AML-193 (cell line): Measurements from ENCODE around the gene GLCE.
"Not testable (repeated sequence)": the region's sequence is repeated elsewhere in the genome, so short reads cannot be mapped to it uniquely, and the experiment has no call there.

ENCODE experiments used
- DNase-seq, 2 experiments: peaks; one replicate each; lab custom pipeline; 2025; lab: John Stamatoyannopoulos, UW

The GLCE gene

DNA sequence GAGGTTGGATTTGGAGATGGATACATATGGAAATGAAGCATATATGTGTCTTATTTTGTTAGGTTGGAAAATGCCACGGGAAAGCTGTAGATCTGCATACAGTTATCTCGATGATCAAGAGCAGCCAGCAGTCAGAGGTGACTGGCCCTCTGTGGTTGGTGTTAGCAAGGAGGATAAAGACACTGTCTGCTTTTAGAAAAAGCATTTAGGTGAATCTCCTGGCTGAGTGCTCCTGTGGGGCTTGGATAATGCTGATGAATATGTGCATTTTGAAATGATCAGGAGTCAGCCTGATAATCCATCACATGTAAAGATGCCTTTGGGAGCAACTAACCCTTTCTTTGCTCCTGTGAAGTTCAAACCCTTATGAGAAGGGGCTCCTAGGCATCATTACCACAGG is 24.9 kb upstream of the GLCE start:
- no peak for DNase-seq

- DNase-seq: no peak
Observed at GRCh38 chr15:69138963-69139362, 21.5 kb upstream of the GLCE start.

DNA sequence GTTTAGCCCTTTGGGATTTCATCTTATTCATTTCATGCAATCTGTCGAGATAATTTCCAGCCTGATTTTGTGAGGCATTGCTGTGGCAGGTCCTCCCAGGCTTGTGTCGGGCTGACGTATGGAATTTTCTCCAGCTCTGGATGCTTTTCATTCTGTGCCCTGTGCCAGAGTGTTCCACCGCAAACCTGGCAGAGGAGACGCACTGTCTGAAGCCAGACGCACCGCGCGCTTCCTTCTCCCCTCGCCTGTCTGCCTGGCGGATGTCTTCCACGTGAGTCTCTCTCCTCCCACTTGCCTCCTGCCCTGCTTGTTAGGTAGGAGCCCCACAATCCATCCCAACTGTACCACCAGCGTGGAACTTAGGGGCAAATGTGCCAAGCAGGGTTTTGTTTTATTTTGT is 20.1 kb upstream of the GLCE start:
- no peak for DNase-seq

- no peak for DNase-seq
Observed at GRCh38 chr15:69141286-69141701, 19.1 kb upstream of the GLCE start.

- no peak for DNase-seq
Observed at GRCh38 chr15:69141833-69142232, 18.6 kb upstream of the GLCE start.

- no peak for DNase-seq
Observed at GRCh38 chr15:69143756-69144436, 16.5 kb upstream of the GLCE start.

GRCh38 chr15:69144530-69144929 is 15.9 kb upstream of the GLCE start:
- no peak for DNase-seq

- no peak for DNase-seq
Observed at GRCh38 chr15:69145149-69145693, 15.2 kb upstream of the GLCE start.

DNA sequence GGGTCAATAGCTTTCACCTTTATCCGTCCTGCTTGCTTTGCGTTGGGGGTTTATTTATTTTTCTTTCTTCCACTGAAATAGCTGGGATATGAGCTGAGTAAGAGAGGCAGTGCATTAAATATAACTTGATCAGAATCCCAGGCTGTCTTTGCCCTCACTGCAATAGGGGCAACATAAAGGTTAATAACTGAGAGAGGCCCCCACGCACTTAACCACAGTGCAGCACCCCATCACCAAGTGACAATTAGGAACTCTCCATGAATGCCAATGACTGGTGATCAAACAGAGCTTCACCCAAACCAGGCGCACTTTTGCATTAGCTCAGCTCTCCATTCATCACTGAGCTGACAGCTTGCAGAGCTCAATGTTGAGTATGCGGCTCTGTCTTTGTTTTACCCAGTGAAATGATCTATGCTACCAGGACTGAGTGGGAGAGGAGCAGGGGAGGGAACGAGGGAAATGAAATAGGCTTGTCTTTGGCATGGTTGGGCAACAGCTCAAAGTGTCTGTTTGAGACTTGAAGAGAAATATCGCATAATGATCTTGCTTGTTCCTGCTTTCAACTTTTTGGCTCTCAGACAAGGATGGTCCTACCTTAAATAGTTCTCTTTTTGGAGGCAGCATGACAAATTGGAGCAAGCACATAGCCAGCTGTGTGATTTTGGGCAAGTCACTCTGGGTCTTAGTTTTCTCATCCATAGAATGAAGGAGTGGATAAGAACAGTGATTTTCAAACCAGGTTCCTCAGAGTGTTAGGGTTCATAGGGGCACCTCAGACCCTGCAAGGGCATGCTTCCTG is 14.5 kb upstream of the GLCE start:
- DNase-seq: no peak

GRCh38 chr15:69146724-69147435 is 13.6 kb upstream of the GLCE start:
- no peak for DNase-seq

GRCh38 chr15:69148465-69148864 is 12.0 kb upstream of the GLCE start:
- no peak for DNase-seq

DNA sequence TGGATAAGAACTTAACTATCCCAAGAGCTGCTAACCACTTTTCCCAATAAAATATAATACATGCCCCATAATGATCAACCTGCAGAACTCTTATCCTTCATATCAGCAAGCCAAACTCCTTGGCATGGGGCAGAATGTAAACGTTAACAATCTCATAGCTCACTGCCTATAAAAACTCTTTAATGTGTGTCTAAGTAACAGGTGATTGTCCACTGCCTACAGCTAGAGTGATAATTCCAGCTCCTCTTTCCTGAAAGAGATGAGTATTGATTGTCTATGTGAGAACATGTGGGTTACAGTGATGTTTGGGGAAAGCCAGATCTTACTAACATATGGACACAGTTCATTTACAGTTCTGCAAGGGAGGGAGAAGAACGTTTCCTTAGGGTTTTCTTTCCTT is 11.3 kb upstream of the GLCE start:
- no peak for DNase-seq

- DNase-seq: no peak
Observed at GRCh38 chr15:69149803-69150202, 10.6 kb upstream of the GLCE start.

DNA sequence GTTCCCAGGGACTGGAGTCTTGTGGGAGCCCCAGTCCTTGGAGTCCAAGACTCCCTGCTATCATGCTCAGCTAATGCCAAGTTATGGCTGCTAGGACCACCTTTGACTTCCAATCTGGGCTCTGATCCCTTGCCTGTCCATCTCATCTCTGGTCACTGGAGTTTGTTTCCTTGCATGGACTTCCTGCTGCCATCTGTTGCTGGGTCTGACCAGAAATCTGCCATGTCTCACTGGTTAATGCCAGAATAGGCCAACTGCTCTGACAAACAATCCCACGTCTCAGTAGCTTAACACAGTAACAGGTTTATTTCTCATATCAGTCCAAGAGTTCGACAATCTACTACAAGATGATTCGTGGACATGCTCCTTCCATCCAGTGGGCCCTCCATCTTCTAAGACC is 10.1 kb upstream of the GLCE start:
- no peak for DNase-seq

DNA sequence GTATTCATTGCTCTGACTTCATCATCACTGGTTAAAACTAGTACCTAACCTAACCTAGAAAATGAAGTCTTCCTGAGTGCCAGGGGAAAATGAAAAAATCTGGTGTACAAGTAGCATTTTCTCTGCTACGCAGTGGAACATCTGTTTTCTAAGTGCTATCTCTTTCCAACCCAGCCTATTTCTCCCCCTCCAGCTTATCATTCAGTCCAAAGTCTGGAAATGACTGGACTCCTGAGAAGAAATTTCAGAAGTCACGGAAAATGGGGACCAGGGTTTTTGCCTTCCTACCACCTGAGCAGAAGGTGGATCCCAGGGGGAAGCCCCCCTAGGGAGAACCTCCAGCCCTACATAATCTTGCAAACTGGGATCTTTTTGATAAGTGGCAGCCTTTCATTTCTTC is 9.6 kb upstream of the GLCE start:
- DNase-seq: no peak

GRCh38 chr15:69153046-69153445 is 7.4 kb upstream of the GLCE start:
- no peak for DNase-seq

GRCh38 chr15:69153587-69153986 is 6.8 kb upstream of the GLCE start:
- not testable (repeated sequence) for DNase-seq

DNA sequence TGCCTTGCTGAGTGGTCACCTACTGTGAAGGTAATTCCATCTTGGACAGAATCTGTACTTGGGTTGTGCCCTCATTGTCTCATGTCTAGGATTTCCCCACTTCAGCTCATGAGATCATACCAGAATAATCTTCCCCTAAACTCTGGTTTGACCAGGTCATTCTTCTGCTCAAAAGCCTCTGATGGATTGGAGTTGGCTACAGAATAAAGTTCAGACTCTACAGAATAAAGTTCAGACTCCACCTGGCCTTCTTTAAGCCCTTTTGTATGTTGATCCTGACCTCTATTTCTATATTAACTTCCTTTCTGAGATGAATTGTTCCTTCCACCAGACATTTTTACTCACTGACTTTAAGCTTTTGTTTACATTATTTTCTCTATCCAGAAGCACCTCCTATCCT is 6.4 kb upstream of the GLCE start:
- no peak for DNase-seq

DNA sequence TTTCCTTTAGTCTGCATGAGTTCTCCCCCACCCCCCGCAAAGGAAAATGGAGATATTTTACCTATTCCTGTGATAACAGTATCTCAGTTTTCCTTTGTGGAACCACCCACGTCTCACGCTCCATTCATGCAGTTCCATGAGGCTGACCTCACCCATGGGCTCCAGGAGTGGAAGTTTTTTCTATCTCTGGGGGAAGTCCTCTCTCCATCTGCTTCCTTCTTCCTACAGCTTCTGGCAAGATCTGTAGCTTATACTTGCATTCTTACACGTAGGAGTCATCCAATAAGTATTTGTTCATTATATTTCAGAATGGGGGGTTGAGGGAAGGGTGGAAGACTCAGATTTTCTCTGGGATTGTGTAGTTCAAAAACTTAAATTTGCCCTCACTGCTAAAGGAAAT is 5.8 kb upstream of the GLCE start:
- no peak for DNase-seq

- DNase-seq: no peak
Observed at GRCh38 chr15:69156736-69157381, 3.6 kb upstream of the GLCE start.

DNA sequence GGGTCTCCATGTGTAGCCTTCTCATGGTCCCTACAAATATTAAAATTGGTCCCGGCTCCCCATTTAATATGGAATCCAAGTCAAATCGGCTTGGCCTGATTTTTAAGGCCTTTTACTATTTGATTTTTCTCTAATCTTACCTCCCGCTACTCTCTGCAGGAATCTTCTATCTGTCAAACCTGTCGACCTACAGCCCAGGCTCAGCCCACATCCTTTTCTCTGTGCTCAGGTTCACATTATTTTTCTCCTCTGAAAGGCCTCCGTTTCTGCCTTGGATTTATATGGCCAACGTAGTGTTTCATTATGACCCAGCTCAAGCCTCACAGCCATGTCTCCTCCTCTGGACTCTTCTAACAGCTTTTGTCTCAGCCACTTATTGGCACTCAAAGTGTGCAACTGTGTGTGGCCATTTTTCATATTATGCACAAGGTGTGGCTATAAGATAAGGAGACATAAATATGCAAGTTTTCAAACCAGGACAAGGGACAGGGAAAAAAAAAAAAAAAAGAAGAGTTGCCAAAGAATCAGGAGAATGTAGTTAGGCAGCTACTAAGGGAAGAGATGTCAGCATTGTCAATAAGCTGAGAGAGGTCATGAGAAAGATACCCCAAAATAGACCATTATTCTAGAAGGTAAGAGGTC is 2.1 kb upstream of the GLCE start:
- no peak for DNase-seq

- no peak for DNase-seq
Observed at GRCh38 chr15:69158843-69159240, 1.6 kb upstream of the GLCE start.
